PC-3 (cell line): Measurements from ENCODE around the gene ANTXR2. TPM values are rescaled to one million over a fixed set of nuclear protein-coding genes. Genes with fewer than 3 reads are reported as not detected.

ENCODE experiments used
- ATAC-seq: fragments of 200-7000 bp; cut with Tn5 transposase; 2 replicates; pipeline ENCODE4 v1.9.1; 2020; ENCODE audit warnings: mild to moderate bottlenecking, moderate library complexity
- BruUV-seq: library from RNA; stranded (reverse); fragments of 400-500 nt; replicated peaks from 2 replicates; lab custom pipeline; 2021; lab: Mats Ljungman, UMichigan
- CTCF ChIA-PET: fragments of 300-600 bp; sonication (Branson Sonifier 250); formaldehyde crosslinking; loops from one replicate; lab custom pipeline; 2022; ENCODE audit warnings: antibody characterized with exemption; lab: Charles Lee
- POLR2A ChIA-PET: fragments of 300-600 bp; sonication (Branson Sonifier 250); formaldehyde crosslinking; loops from one replicate; lab custom pipeline; 2022; ENCODE audit warnings: antibody characterized with exemption; ENCODE audit not compliant: unreplicated experiment; lab: Charles Lee
- DNase-seq: peaks from one replicate; pipeline ENCODE4 v3.0.0-alpha.2; 2015
- H2AFZ ChIP-seq: fragments of 300-600 bp; sonication (generic); 2 replicates; pipeline ENCODE4 v1.6.0; 2016; ENCODE audit warnings: antibody characterized with exemption, low read length
- H3F3A ChIP-seq: fragments of 300-600 bp; sonication (generic); one replicate; pipeline ENCODE4 v1.6.0; 2017; ENCODE audit warnings: antibody characterized with exemption, low read length, control low read depth, mild to moderate bottlenecking; ENCODE audit not compliant: unreplicated experiment
- H3K27ac ChIP-seq: fragments of 300-600 bp; sonication (generic); 2 replicates; pipeline ENCODE4 v1.5.1; 2016; ENCODE audit warnings: mild to moderate bottlenecking, low read length
- H3K27me3 ChIP-seq: fragments of 300-600 bp; sonication (generic); 2 replicates; pipeline ENCODE4 v1.6.1; 2016; ENCODE audit warnings: low read length, mixed read lengths
- H3K36me3 ChIP-seq: fragments of 300-600 bp; sonication (generic); 2 replicates; pipeline ENCODE4 v1.6.1; 2016; ENCODE audit warnings: low read depth, mixed run types, low read length, mixed read lengths
- H3K4me1 ChIP-seq: fragments of 300-600 bp; sonication (generic); 2 replicates; pipeline ENCODE4 v1.5.1; 2016; ENCODE audit warnings: low read length; ENCODE audit not compliant: insufficient read depth
- H3K4me2 ChIP-seq: fragments of 300-600 bp; sonication (generic); 2 replicates; pipeline ENCODE4 v1.6.0; 2016; ENCODE audit warnings: low read length
- H3K4me3 ChIP-seq: fragments of 300-600 bp; sonication (generic); 2 replicates; pipeline ENCODE4 v1.5.1; 2016; ENCODE audit warnings: mild to moderate bottlenecking, low read length, mixed read lengths
- H3K79me2 ChIP-seq: fragments of 300-600 bp; sonication (generic); 2 replicates; pipeline ENCODE4 v1.6.1; 2017; ENCODE audit warnings: low read length, mixed read lengths
- H3K9ac ChIP-seq: fragments of 300-600 bp; sonication (generic); 2 replicates; pipeline ENCODE4 v1.6.0; 2016; ENCODE audit warnings: mild to moderate bottlenecking, low read length
- H3K9me2 ChIP-seq: fragments of 300-600 bp; sonication (generic); replicated peaks from 2 replicates; pipeline ENCODE4 v1.6.1; 2016; ENCODE audit warnings: mixed run types, low read length, mixed read lengths
- H3K9me3 ChIP-seq: fragments of 300-600 bp; sonication (generic); 2 replicates; pipeline ENCODE4 v1.6.1; 2016; ENCODE audit warnings: low read length, mixed read lengths
- H4K20me1 ChIP-seq: fragments of 300-600 bp; sonication (generic); 2 replicates; pipeline ENCODE4 v1.6.1; 2016; ENCODE audit warnings: low read length, mixed read lengths
- CTCF ChIP-seq: fragments of 300-600 bp; sonication (generic); conservative IDR thresholded peaks from 2 replicates; pipeline ENCODE4 v1.5.1; 2017; ENCODE audit warnings: antibody characterized with exemption, low read depth, mild to moderate bottlenecking, low read length
- EZH2 ChIP-seq: fragments of 300-600 bp; sonication (generic); IDR thresholded peaks from one replicate; pipeline ENCODE4 v1.6.1; 2017; ENCODE audit warnings: antibody characterized with exemption, mild to moderate bottlenecking, low read length; ENCODE audit not compliant: unreplicated experiment
- EZH2phosphoT487 ChIP-seq: fragments of 300-600 bp; sonication (generic); IDR thresholded peaks from 2 replicates; pipeline ENCODE4 v1.6.1; 2018; ENCODE audit warnings: mild to moderate bottlenecking, antibody characterized with exemption, low read length, borderline replicate concordance
- intact Hi-C: fragments of 100-400 bp; cut with micrococcal nuclease; formaldehyde crosslinking; loops from 2 replicates; pipeline ENCODE4 v1.9.0; 2023
- total RNA-seq: library from RNA; depleted of rRNA; stranded (reverse); fragments of >200 nt; gene quantifications from 2 replicates; pipeline ENCODE4 v1.2.3, GENCODE V29; 2014

Gene ANTXR2
- total RNA-seq, 1 experiment from 2014 or later, result 43.9 TPM

GRCh38 chr4:79987401-79987800 is 85.6 kb downstream of the ANTXR2 start:
- TF ChIP-seq CTCF (no peak), EZH2 (no peak), EZH2phosphoT487 (no peak)
- peaks cover 5% of the 10 kb centered on the region; the same call in 1 of the 2 replicates for H3K36me3 ChIP-seq
- no peak overlapping the region for H2AFZ ChIP-seq
- intact Hi-C loops, result no loop called here
- POLR2A ChIA-PET, result no interaction called here
- no peak overlapping the region for H3K9ac ChIP-seq
- H3F3A ChIP-seq, result no peaks in the 10 kb centered on the region
- 0 out of 2 replicates have a peak, but pooled peaks cover 4% of the 10 kb centered on the region for H4K20me1 ChIP-seq
- BruUV-seq, result no TSS peak
- ATAC-seq (no peak), DNase-seq (no peak)
- no peaks in the 10 kb centered on the region for H3K9me2 ChIP-seq
- H3K4me3 ChIP-seq, result no peak overlapping the region
- no peaks in the 10 kb centered on the region for H3K9me3 ChIP-seq
- H3K27ac ChIP-seq, result no peak overlapping the region
- no peak overlapping the region for H3K4me2 ChIP-seq
- CTCF ChIA-PET, result no interaction called here
- H3K4me1 ChIP-seq, result peaks cover 6% of the 10 kb centered on the region
- H3K79me2 ChIP-seq, result peaks cover 30% of the 10 kb centered on the region
- no peaks in the 10 kb centered on the region for H3K27me3 ChIP-seq

GRCh38 chr4:79983431-79983830 is 89.6 kb downstream of the ANTXR2 start:
- Histone ChIP-seq H3K36me3 (peaks cover 11% of the 10 kb centered on the region; the same call in 1 of the 2 replicates), H3K4me3 (no peak overlapping the region), H3K4me2 (no peak overlapping the region), H3K9me3 (no peaks in the 10 kb centered on the region), H2AFZ (no peak overlapping the region), H3K27ac (no peak overlapping the region), H3K27me3 (no peaks in the 10 kb centered on the region), H4K20me1 (0 out of 2 replicates have a peak, but pooled peaks cover 1% of the 10 kb centered on the region), H3K79me2 (peaks cover 12% of the 10 kb centered on the region), H3K9ac (no peak overlapping the region), H3F3A (no peaks in the 10 kb centered on the region), H3K4me1 (peaks cover 6% of the 10 kb centered on the region), H3K9me2 (no peaks in the 10 kb centered on the region)
- no peak for TF ChIP-seq CTCF
- no peak for TF ChIP-seq EZH2
- TF ChIP-seq EZH2phosphoT487, result no peak
- no TSS peak for BruUV-seq
- ChIA-PET CTCF (no interaction called here), POLR2A (no interaction called here)
- ATAC-seq (no peak), DNase-seq (no peak)
- intact Hi-C loops, result no loop called here

- peaks cover 10% of the 10 kb centered on the region; the same call in 1 of the 2 replicates for H3K79me2 ChIP-seq
Observed at GRCh38 chr4:79982601-79983322, 90.3 kb downstream of the ANTXR2 start.

More at GRCh38 chr4:79982601-79983322, 90.3 kb downstream of the ANTXR2 start:
- Histone ChIP-seq H2AFZ (no peak overlapping the region), H3K9me3 (no peaks in the 10 kb centered on the region), H3F3A (no peaks in the 10 kb centered on the region), H4K20me1 (no peaks in the 10 kb centered on the region), H3K4me2 (no peak overlapping the region), H3K9ac (no peak overlapping the region), H3K36me3 (peaks cover 18% of the 10 kb centered on the region; the same call in 1 of the 2 replicates), H3K4me1 (peaks cover 6% of the 10 kb centered on the region), H3K9me2 (no peaks in the 10 kb centered on the region), H3K4me3 (no peak overlapping the region), H3K27ac (no peak overlapping the region), H3K27me3 (no peaks in the 10 kb centered on the region)
- intact Hi-C loops, result no loop called here
- no TSS peak for BruUV-seq
- CTCF ChIA-PET, result no interaction called here
- DNase-seq (no peak), ATAC-seq (no peak)
- no peak for TF ChIP-seq CTCF
- no peak for TF ChIP-seq EZH2
- no peak for TF ChIP-seq EZH2phosphoT487
- POLR2A ChIA-PET, result no interaction called here
